Hematopoietic multipotent progenitor cell (in vitro differentiated cells): Measurements from ENCODE around the gene COL4A1. TPM values are rescaled to one million over a fixed set of nuclear protein-coding genes. Genes with fewer than 3 reads are reported as not detected.

ENCODE experiments used
- DNase-seq, 3 donors: peaks; one replicate each; pipeline ENCODE4 v3.0.0-alpha.2; 2011 to 2015; ENCODE audit warnings: low read depth in 2 of 3, low spot score in 2 of 3
- small RNA-seq: library from RNA; depleted of rRNA; stranded (forward); fragments of <200 nt; gene quantifications from one replicate; pipeline ENCODE3, GENCODE V24; 2012
- total RNA-seq: library from RNA; depleted of rRNA; stranded (reverse); fragments of >200 nt; gene quantifications from one replicate; pipeline ENCODE4 v1.2.3, GENCODE V29; 2012

Gene COL4A1
- total RNA-seq, 1 donor, result under 0.01 TPM

DNA sequence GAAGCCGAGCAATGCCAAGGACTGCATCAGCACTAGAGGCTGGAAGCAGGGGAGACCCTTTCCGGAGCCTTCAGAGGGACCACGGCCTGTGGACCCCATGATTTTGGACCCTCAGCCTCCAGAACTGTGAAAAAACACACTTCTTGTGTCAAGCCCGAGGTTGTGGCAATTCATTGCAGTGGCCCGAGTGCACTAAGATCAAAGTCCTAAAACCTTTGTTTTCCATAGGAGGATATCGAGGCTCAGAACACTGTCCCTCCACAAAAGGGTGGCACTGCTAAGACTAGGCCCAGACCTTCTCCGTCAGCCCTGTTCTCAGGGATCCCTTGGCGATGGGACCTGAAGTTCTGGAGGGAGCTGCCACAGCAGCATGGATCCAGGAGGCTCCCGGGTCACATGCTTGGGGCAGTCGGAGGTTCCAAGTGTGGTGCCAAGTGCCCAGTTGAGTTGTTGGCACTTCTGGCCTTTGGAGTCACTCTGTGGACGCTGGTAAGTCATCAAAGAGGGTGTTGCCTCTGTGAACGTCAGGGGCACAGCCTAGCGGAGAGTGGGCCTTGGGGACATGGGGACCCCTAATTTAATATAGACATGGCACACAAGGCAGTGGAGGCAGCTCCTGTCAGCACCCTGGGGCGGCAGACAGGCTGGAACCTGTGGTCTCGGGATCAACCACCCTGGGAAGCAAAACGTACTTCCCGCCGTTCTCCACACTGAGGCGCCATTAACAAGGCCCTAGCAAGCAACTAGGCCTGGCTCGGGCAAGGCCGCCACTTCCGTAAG is 199.2 kb downstream of the COL4A1 start:
- no peak for DNase-seq

GRCh38 chr13:110106726-110107125 is 200.2 kb downstream of the COL4A1 start:
- no peak for DNase-seq

- DNase-seq, result no peak
Observed at GRCh38 chr13:110105136-110105535, 201.8 kb downstream of the COL4A1 start.

- no peak for DNase-seq
Observed at GRCh38 chr13:110103534-110103933, 203.4 kb downstream of the COL4A1 start.

DNA sequence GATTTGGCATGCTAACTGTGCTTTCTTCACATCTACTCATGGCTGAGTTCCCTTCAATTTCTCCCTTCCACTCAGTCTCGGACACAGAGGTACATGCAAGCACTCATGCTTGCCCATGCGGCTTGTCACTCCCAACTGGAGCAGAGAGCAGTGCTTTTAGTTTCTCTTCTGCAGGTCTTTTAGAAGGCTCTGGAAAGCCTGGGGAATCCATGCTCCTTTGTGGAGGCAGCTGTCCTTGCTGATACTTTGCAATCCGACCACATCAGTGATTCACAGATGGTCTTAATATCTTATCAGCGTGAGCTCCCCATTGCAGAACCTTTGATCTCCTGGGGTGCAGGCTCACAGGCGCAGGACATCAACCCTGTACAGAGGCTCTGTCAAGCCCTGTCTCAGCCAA is 203.9 kb downstream of the COL4A1 start:
- no peak for DNase-seq

- no peak for DNase-seq
Observed at GRCh38 chr13:110102053-110102452, 204.9 kb downstream of the COL4A1 start.

DNA sequence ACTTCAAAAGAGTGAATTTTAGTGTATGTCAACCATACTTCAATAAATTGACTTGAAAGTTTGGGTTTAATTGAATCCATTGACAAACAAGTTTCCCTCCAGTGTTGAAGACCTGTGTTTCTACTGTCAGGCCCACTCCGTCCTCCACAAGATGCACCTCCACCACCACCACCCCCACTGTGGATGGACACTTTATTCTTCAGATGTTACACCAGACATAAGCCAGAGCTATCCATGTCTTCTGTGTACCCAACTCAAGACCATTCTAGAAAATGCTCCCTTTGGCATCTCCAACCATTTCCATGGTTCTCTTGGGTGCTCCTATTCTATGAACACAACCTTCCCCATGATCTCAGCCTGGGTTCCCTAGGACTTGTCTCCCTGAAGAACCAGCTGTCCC is 207.0 kb downstream of the COL4A1 start:
- no peak for DNase-seq

Small RNA genes within 50 kb of the gene (small RNA-seq; reads per million reads assigned to genes)
- gene MIR8073, result not detected

Other genes with a start within 250 kb of the COL4A1 start
- gene COL4A2, start 127 bp upstream of the COL4A1 start, total RNA-seq, result 0.27 TPM